GM12878 (cell line): ENCODE results near the gene FNIP1. TPM values are rescaled to one million over a fixed set of nuclear protein-coding genes. Genes with fewer than 3 reads are reported as not detected.

ENCODE experiments used
- ATAC-seq: fragments of 200-7000 bp; cut with Tn5 transposase; 3 replicates; pipeline ENCODE4 v1.9.1; 2020; ENCODE audit warnings: mild to moderate bottlenecking, moderate library complexity
- BruUV-seq: library from RNA; stranded (reverse); fragments of 400-500 nt; replicated peaks from 2 replicates; lab custom pipeline; 2021; lab: Mats Ljungman, UMichigan
- CTCF ChIA-PET: fragments of 300-600 bp; sonication (Branson Sonifier 250); formaldehyde crosslinking; extraction: SDS; loops from one replicate; lab custom pipeline; 2021; ENCODE audit warnings: inconsistent platforms; lab: Yijun Ruan, JAX
- POLR2A ChIA-PET: fragments of 350-600 bp; formaldehyde crosslinking; extraction: SDS; loops from one replicate; lab custom pipeline; 2021; ENCODE audit warnings: inconsistent platforms; lab: Charles Lee
- RAD21 ChIA-PET: fragments of 300-600 bp; sonication (Branson Sonifier 250); formaldehyde crosslinking; loops from one replicate; lab custom pipeline; 2023; ENCODE audit warnings: antibody characterized with exemption; ENCODE audit not compliant: unreplicated experiment; lab: Charles Lee
- SMC1A ChIA-PET: fragments of 300-600 bp; sonication (Branson Sonifier 250); formaldehyde crosslinking; loops from one replicate; lab custom pipeline; 2023; ENCODE audit not compliant: unreplicated experiment, uncharacterized antibody; lab: Charles Lee
- DNase-seq: peaks from one replicate; pipeline ENCODE4 v3.0.0-alpha.2; 2011; ENCODE audit warnings: low read depth, low spot score
- FAIRE-seq: peaks from 3 replicates; lab custom pipeline; 2011; peaks lifted over from hg19 to GRCh38; lab: Jason Lieb, UNC
- H2AFZ ChIP-seq: 2 replicates; pipeline ENCODE4 v1.6.0; 2011; ENCODE audit warnings: low read depth, low read length, control low read depth; ENCODE audit not compliant: control insufficient read depth
- H3K27ac ChIP-seq: 2 replicates; pipeline ENCODE4 v1.5.1; 2011; ENCODE audit warnings: control low read depth; ENCODE audit not compliant: control insufficient read depth, insufficient read depth
- H3K27me3 ChIP-seq, 2 experiments: replicated peaks in 1 of 2; 2 replicates each; pipeline versions ENCODE4 v1.6.0 to v1.6.1; 2011; ENCODE audit warnings: low read length in 1 of 2; ENCODE audit not compliant: control insufficient read depth in 2 of 2, insufficient read depth in 2 of 2
- H3K36me3 ChIP-seq, 2 experiments: 2 replicates each; pipeline ENCODE4 v1.5.1; 2011; ENCODE audit warnings: low read length in 1 of 2; ENCODE audit not compliant: control insufficient read depth in 2 of 2, insufficient read depth in 2 of 2
- H3K4me1 ChIP-seq: 2 replicates; pipeline ENCODE4 v1.6.1; 2011; ENCODE audit warnings: mild to moderate bottlenecking, low read length, moderate library complexity, mixed read lengths; ENCODE audit not compliant: control insufficient read depth, insufficient read depth
- H3K4me2 ChIP-seq: 2 replicates; pipeline ENCODE4 v1.6.0; 2011; ENCODE audit warnings: control low read depth; ENCODE audit not compliant: control insufficient read depth, insufficient read depth
- H3K4me3 ChIP-seq: fragments of 200-600 bp; sonication (generic); 2 replicates; pipeline ENCODE4 v1.5.1; 2016
- H3K79me2 ChIP-seq: 2 replicates; pipeline ENCODE4 v1.6.0; 2011; ENCODE audit warnings: low read length; ENCODE audit not compliant: control insufficient read depth, insufficient read depth
- H3K9ac ChIP-seq: 2 replicates; pipeline ENCODE4 v1.8.0; 2011; ENCODE audit warnings: low read length, control low read depth, mixed read lengths; ENCODE audit not compliant: control insufficient read depth, insufficient read depth
- H3K9me3 ChIP-seq: replicated peaks from 3 replicates; pipeline ENCODE4 v1.5.1; 2011; ENCODE audit warnings: mild to moderate bottlenecking, low read length; ENCODE audit not compliant: control insufficient read depth, insufficient read depth
- H4K20me1 ChIP-seq: 2 replicates; pipeline ENCODE4 v1.6.0; 2011; ENCODE audit not compliant: control insufficient read depth, insufficient read depth
- BACH1 ChIP-seq: fragments of 450-650 bp; IDR thresholded peaks from 2 replicates; pipeline ENCODE4 v1.6.1; 2017; ENCODE audit warnings: mild to moderate bottlenecking, borderline replicate concordance
- BMI1 ChIP-seq: fragments of 450-650 bp; IDR thresholded peaks from 2 replicates; pipeline ENCODE4 v1.6.1; 2016; ENCODE audit warnings: mild to moderate bottlenecking, moderate library complexity, borderline replicate concordance
- CEBPZ ChIP-seq: fragments of 150-350 bp; IDR thresholded peaks from 2 replicates; pipeline ENCODE4 v1.6.1; 2016; ENCODE audit warnings: low read depth, low read length
- CHD1 ChIP-seq: IDR thresholded peaks from 2 replicates; pipeline ENCODE4 v1.6.1; 2012; ENCODE audit warnings: low read depth, low read length, improper control_type of control experiment
- CHD2 ChIP-seq: IDR thresholded peaks from 2 replicates; pipeline ENCODE4 v1.6.1; 2011; ENCODE audit warnings: low read depth, low read length, improper control_type of control experiment, borderline replicate concordance
- KDM1A ChIP-seq: fragments of 200-600 bp; sonication (generic); IDR thresholded peaks from 2 replicates; pipeline ENCODE4 v1.6.1; 2016; ENCODE audit warnings: borderline replicate concordance
- MTA3 ChIP-seq: IDR thresholded peaks from 2 replicates; pipeline ENCODE4 v1.6.1; 2012; ENCODE audit warnings: low read length, inconsistent platforms, borderline replicate concordance
- MYC ChIP-seq: IDR thresholded peaks from 2 replicates; pipeline ENCODE4 v1.6.1; 2011; ENCODE audit warnings: mild to moderate bottlenecking, low read length, moderate library complexity, inconsistent platforms; ENCODE audit not compliant: insufficient read depth, insufficient replicate concordance, insufficient read length, severe bottlenecking
- REST ChIP-seq: IDR thresholded peaks from 2 replicates; pipeline ENCODE4 v1.6.1; 2012; ENCODE audit warnings: mild to moderate bottlenecking, low read depth, low read length
- SMARCA5 ChIP-seq: fragments of 450-650 bp; IDR thresholded peaks from 2 replicates; pipeline ENCODE4 v1.6.1; 2017; ENCODE audit warnings: mild to moderate bottlenecking
- SREBF1 ChIP-seq: IDR thresholded peaks from 2 replicates; pipeline ENCODE4 v1.6.1; 2012; ENCODE audit warnings: mild to moderate bottlenecking, low read length
- ZNF592 ChIP-seq: fragments of 450-650 bp; IDR thresholded peaks from 2 replicates; pipeline ENCODE4 v1.6.1; 2017; ENCODE audit warnings: mild to moderate bottlenecking, moderate library complexity
- ZNF622 ChIP-seq: fragments of 450-650 bp; IDR thresholded peaks from 2 replicates; pipeline ENCODE4 v1.6.1; 2017; ENCODE audit warnings: mild to moderate bottlenecking, inconsistent platforms
- WGBS: methylation state at CpG from one replicate; pipeline ENCODE4 v1.1.6; 2016; ENCODE audit warnings: low lambda C conversion rate; ENCODE audit not compliant: insufficient replicate concordance, insufficient coverage; ENCODE audit errors: missing lambda C conversion rate; 5-methylcytosine and 5-hydroxymethylcytosine counted together
- in situ Hi-C: fragments of 300-500 bp; cut with MboI; formaldehyde crosslinking; loops from 9 replicates; pipeline ENCODE4 v1.14.3; 2018; ENCODE audit warnings: mixed read lengths
- intact Hi-C: fragments of 100-400 bp; cut with micrococcal nuclease; formaldehyde crosslinking; loops from one replicate; pipeline ENCODE4 v1.14.2; 2022; ENCODE audit not compliant: unreplicated experiment
- polyA plus RNA-seq, 11 experiments: library from polyadenylated mRNA; depleted of rRNA in 4 of 11; unstranded in 6 of 11; stranded (reverse) in 5 of 11; fragments of >200 nt; fragmentation: Nextera tagmentation in 4 of 11; fragmentation: Illumina TruSeq in 1 of 11; extraction: Ambion mirVana in 4 of 11; extraction: Trizol in 1 of 11; gene quantifications; 1 replicate in 1 of 11; 2 replicates in 10 of 11; pipeline versions ENCODE4 v1.2.1 to v1.2.3, GENCODE V29; 2011 to 2016; ENCODE audit warnings: inconsistent platforms in 2 of 11, missing spikeins in 2 of 11, low read depth in 1 of 11
- total RNA-seq, 4 experiments: library from RNA; depleted of rRNA in 3 of 4; stranded (reverse); fragments of >200 nt in 3 of 4; fragmentation: Illumina TruSeq in 1 of 4; extraction: Trizol in 1 of 4; gene quantifications; 2 replicates each; pipeline versions ENCODE4 v1.2.1 to v1.2.3, GENCODE V29; 2013 to 2021

Gene FNIP1
- total and polyA plus RNA-seq, 10 of the 15 experiments (the other 5 are each of a cell fraction or from before 2014, with no cell fraction given) = 4.3 to 18.0 (median 14.0) TPM

GRCh38 chr5:131765261-131765660 lies 31.6 kb downstream of the FNIP1 start:
- RAD21 ChIA-PET = no interaction called here
- intact Hi-C loops (no loop called here), in situ Hi-C loops (no loop called here)
- SMC1A ChIA-PET = no interaction called here
- Histone ChIP-seq H3K79me2 (peaks cover 26% of the 10 kb centered on the region), H3K27me3 (no peaks in the 10 kb centered on the region), H3K4me2 (no peak overlapping the region), H3K9ac (no peak overlapping the region), H4K20me1 (no peaks in the 10 kb centered on the region), H2AFZ (no peak overlapping the region), H3K36me3 (peaks cover 0 to 2% of the 10 kb centered on the region in 2 experiments; a peak in 2 of 4 replicates), H3K4me1 (no peaks in the 10 kb centered on the region), H3K9me3 (peaks cover 8% of the 10 kb centered on the region; the same call in 2 of the 3 replicates), H3K27ac (no peak overlapping the region), H3K4me3 (no peak overlapping the region)
- CTCF ChIA-PET = no interaction called here
- DNase-seq = no peak
- POLR2A ChIA-PET = no interaction called here
- 91% methylated on average over 1 of the region's 1 CpG for WGBS
- BruUV-seq = no TSS peak
- no peak for ATAC-seq
- FAIRE-seq = no peak
- TF ChIP-seq ZNF592 = no peak
- no peak for TF ChIP-seq REST
- TF ChIP-seq ZNF622 = no peak
- no peak for TF ChIP-seq CHD2
- no peak for TF ChIP-seq BACH1
- no peak for TF ChIP-seq KDM1A
- no peak for TF ChIP-seq MTA3
- no peak for TF ChIP-seq BMI1
- no peak for TF ChIP-seq SREBF1
- no peak for TF ChIP-seq CHD1
- no peak for TF ChIP-seq MYC
- TF ChIP-seq CEBPZ = no peak
- no peak for TF ChIP-seq SMARCA5
